SH-SY5Y (cell line): Measurements from ENCODE around the gene HBG1.

ENCODE experiments used
- GATA2 ChIP-seq: IDR thresholded peaks from 2 replicates; pipeline ENCODE4 v1.6.1; 2011; ENCODE audit warnings: mild to moderate bottlenecking, low read depth, low read length
- GATA3 ChIP-seq: IDR thresholded peaks from 2 replicates; pipeline ENCODE4 v1.6.1; 2011; ENCODE audit warnings: low read depth, mild to moderate bottlenecking, low read length, moderate library complexity

DNA sequence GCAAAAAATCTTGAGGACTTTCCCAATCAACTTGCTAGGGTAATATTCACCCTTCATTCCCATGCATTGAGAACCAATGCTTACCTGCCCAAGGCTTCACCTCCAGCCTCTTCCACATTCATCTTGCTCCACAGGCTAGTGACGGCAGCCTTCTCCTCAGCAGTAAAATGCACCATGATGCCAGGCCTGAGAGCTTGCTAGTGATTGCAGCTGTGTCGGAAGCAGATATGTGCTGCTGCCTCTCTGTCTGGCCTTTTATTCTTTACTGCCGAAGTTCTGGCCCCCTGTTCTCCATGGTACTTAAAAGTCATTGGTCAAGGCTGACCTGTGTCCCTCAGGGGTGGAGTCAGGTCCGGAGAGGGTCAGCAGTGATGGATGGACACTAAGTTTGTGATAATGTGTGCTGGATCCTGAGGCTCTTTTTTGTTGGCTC lies 20.1 kb upstream of the HBG1 start, which contains the start of gene HBE1:
- no peak for TF ChIP-seq GATA3
- TF ChIP-seq GATA2 = no peak
